Measurements from ENCODE around the gene SORCS2. TPM values are rescaled to one million over a fixed set of nuclear protein-coding genes. Genes with fewer than 3 reads are reported as not detected.

SORCS2 gene
- total RNA-seq, 1 donor from 2014 or later: 7.1 TPM

DNA sequence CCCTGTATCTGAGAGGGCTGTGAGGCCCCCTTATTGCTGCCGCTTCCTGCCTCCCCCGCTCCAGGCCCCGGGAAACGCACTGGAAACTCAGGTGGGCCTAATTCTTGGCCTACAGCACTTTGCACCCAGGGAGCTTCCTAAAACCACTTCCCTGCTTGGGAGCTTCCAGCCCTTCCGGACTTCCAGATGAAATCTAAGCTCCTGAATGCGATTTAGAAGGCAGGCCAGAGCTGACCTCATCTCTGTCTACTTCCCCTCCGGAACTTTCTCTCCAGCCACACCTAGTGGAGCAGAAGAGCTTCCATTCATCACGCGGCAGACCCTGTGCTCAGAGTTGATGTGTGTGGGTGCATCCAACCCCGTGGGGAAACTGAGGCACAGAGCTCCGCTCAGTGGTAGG is 84.2 kb downstream of the SORCS2 start:
- H3K27me3 Mint-ChIP-seq (ENCODE audit: low read depth): peaks cover 60% of the 10 kb centered on the region
- peaks cover 4% of the 10 kb centered on the region for H3K9me3 Mint-ChIP-seq
- no peak for DNase-seq (ENCODE audit: low spot score in 2 of 2, unreplicated experiment in 2 of 2)
- peaks cover 35% of the 10 kb centered on the region for H3K4me1 Mint-ChIP-seq
- TF ChIP-seq, protein P1, sequence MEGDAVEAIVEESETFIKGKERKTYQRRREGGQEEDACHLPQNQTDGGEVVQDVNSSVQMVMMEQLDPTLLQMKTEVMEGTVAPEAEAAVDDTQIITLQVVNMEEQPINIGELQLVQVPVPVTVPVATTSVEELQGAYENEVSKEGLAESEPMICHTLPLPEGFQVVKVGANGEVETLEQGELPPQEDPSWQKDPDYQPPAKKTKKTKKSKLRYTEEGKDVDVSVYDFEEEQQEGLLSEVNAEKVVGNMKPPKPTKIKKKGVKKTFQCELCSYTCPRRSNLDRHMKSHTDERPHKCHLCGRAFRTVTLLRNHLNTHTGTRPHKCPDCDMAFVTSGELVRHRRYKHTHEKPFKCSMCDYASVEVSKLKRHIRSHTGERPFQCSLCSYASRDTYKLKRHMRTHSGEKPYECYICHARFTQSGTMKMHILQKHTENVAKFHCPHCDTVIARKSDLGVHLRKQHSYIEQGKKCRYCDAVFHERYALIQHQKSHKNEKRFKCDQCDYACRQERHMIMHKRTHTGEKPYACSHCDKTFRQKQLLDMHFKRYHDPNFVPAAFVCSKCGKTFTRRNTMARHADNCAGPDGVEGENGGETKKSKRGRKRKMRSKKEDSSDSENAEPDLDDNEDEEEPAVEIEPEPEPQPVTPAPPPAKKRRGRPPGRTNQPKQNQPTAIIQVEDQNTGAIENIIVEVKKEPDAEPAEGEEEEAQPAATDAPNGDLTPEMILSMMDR (IDR thresholded peaks at IDR 0.05; ENCODE audit: unreplicated experiment): no peak
- no peaks in the 10 kb centered on the region for H3K36me3 Mint-ChIP-seq
- H3K4me3 Mint-ChIP-seq: no peak overlapping the region
- H3K27ac Mint-ChIP-seq: no peak overlapping the region

DNA sequence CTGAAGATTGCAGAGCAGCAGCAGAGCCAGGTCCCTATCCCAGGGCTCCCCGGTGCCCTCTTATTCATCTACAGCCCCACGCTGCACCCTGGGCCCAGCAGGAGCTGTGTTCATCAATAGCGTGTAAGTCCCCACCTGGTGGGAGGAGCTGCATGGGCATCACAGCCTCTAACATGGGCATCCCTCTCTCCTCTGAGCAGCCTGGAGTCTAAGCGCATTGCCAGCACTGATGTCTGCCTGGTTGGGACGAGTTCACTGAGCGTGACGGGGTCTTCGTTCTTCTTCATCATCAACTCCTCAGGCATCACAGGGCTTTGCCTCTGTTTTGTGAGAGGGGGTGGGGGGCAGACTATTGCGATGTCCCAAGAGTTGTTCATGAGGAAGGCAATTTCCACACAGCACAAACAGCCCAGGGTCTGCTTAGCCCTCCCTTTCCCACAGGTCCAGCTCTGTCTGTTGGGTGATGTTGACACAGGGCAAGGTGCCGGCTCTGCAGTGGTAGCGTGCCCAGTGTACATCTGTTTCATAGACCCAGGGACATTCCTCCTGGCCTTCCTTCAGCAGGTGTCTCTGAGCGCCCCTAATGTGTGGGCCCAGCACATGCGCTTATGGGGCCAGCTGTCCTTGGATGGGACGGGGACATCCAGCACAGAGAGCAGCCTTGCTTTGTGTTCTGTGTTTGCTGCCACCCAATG is 85.9 kb downstream of the SORCS2 start:
- H3K9me3 Mint-ChIP-seq: peaks cover 4% of the 10 kb centered on the region
- TF ChIP-seq, protein P1 (IDR thresholded peaks at IDR 0.05; ENCODE audit: unreplicated experiment): no peak
- H3K4me3 Mint-ChIP-seq: no peak overlapping the region
- no peak overlapping the region for H3K27ac Mint-ChIP-seq
- H3K4me1 Mint-ChIP-seq: peaks cover 35% of the 10 kb centered on the region
- peaks cover 69% of the 10 kb centered on the region for H3K27me3 Mint-ChIP-seq (ENCODE audit: low read depth)
- no peak for DNase-seq (ENCODE audit: low spot score in 2 of 2, unreplicated experiment in 2 of 2)
- H3K36me3 Mint-ChIP-seq: no peaks in the 10 kb centered on the region

GRCh38 chr4:7278981-7279380 is 86.6 kb downstream of the SORCS2 start:
- H3K4me3 Mint-ChIP-seq: no peak overlapping the region
- H3K27ac Mint-ChIP-seq: no peak overlapping the region
- H3K36me3 Mint-ChIP-seq: no peaks in the 10 kb centered on the region
- H3K4me1 Mint-ChIP-seq: peaks cover 35% of the 10 kb centered on the region
- DNase-seq (ENCODE audit: low spot score in 2 of 2, unreplicated experiment in 2 of 2): no peak
- TF ChIP-seq, protein P1 (IDR thresholded peaks at IDR 0.05; ENCODE audit: unreplicated experiment): no peak
- H3K27me3 Mint-ChIP-seq (ENCODE audit: low read depth): peaks cover 69% of the 10 kb centered on the region
- H3K9me3 Mint-ChIP-seq: peaks cover 4% of the 10 kb centered on the region

- DNase-seq (ENCODE audit: low spot score in 2 of 2, unreplicated experiment in 2 of 2): no peak
- Mint-ChIP-seq H3K27ac (no peak overlapping the region), H3K4me1 (peaks cover 35% of the 10 kb centered on the region), H3K4me3 (no peak overlapping the region), H3K36me3 (no peaks in the 10 kb centered on the region), H3K27me3 (ENCODE audit: low read depth) (peaks cover 60% of the 10 kb centered on the region), H3K9me3 (no peaks in the 10 kb centered on the region)
- TF ChIP-seq, protein P1 (IDR thresholded peaks at IDR 0.05; ENCODE audit: unreplicated experiment): no peak
Observed at GRCh38 chr4:7279902-7280301, 87.6 kb downstream of the SORCS2 start.

DNA sequence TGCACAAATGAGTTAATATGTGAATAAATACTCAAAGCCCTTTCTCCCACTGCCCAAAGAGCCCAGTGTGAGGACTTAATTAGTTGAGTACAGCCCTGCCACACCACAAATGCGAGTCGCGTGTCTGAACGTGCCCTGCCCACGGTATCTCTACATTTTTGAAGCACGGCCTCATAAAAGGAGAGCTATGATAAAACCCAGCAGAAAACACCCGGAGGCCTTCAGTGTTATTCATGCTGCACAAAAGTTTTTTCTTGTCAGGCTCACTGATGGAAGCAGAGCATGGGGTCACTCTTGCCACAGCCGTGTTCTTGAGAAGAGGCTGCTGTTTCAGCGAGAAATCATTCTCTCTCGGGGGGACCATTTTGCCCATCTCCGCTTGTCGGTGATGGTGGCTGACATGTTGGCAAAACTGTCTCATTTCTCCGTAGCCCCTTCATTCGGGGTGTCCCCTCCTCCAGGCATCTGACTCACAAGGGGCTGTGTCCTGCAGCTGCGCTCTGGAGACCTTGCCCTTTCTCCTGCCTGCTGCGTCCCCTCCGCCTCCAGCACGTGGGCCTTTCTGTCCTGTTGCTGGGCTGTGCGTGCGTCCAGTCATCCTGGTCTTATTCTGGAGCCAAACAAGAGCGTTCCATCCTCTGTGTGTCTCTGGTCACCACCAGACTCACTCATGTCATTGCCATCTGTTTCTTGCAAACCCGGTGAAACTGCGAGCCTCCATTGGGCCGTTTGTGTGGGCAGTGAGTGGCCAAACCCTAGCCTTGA is 88.8 kb downstream of the SORCS2 start:
- H3K36me3 Mint-ChIP-seq: no peaks in the 10 kb centered on the region
- no peak for DNase-seq (ENCODE audit: low spot score in 2 of 2, unreplicated experiment in 2 of 2)
- H3K4me3 Mint-ChIP-seq: no peak overlapping the region
- peaks cover 34% of the 10 kb centered on the region for H3K4me1 Mint-ChIP-seq
- no peak overlapping the region for H3K27ac Mint-ChIP-seq
- TF ChIP-seq, protein P1 (IDR thresholded peaks at IDR 0.05; ENCODE audit: unreplicated experiment): no peak
- H3K27me3 Mint-ChIP-seq (ENCODE audit: low read depth): peaks cover 52% of the 10 kb centered on the region
- H3K9me3 Mint-ChIP-seq: no peaks in the 10 kb centered on the region

Measured in mesothelial cell of epicardium (in vitro differentiated cells).